Transverse colon (tissue), 4 donors: ENCODE results near the gene FRMD8. TPM values are rescaled to one million over a fixed set of nuclear protein-coding genes. Genes with fewer than 3 reads are reported as not detected.

Experiments used
- DNase-seq: peaks from one replicate; pipeline ENCODE4 v3.0.0-alpha.2; 2019
- H3K27ac ChIP-seq, 4 donors: fragments of 200-600 bp; sonication (generic); 2 replicates each; pipeline ENCODE4 v1.5.1; 2016 to 2018; ENCODE audit warnings: inconsistent platforms in 4 of 4
- H3K27me3 ChIP-seq: fragments of 200-600 bp; sonication (generic); 2 replicates; pipeline ENCODE4 v1.5.1; 2017; ENCODE audit warnings: inconsistent platforms
- H3K36me3 ChIP-seq, 4 donors: fragments of 200-600 bp; sonication (generic); 2 replicates each; pipeline ENCODE4 v1.5.1; 2017 to 2019; ENCODE audit warnings: inconsistent platforms in 4 of 4
- H3K4me1 ChIP-seq, 4 donors: fragments of 200-600 bp; sonication (generic); 2 replicates each; pipeline ENCODE4 v1.5.1; 2017 to 2020; ENCODE audit warnings: inconsistent platforms in 4 of 4
- H3K4me3 ChIP-seq, 4 donors: fragments of 200-600 bp; sonication (generic); 1 replicate in 1 of 4; 2 replicates in 3 of 4; pipeline versions ENCODE4 v1.5.1 to v1.6.1; 2017 to 2019; ENCODE audit warnings: inconsistent platforms in 4 of 4
- H3K9me3 ChIP-seq, 2 donors: fragments of 200-600 bp; sonication (generic); 2 replicates each; pipeline ENCODE4 v1.5.1; 2017 to 2019; ENCODE audit warnings: inconsistent platforms in 2 of 2
- EP300 ChIP-seq: sonication (generic); formaldehyde crosslinking; IDR thresholded peaks from one replicate; pipeline ENCODE4 v1.6.1; 2017; ENCODE audit warnings: antibody characterized with exemption, low read depth
- POLR2A ChIP-seq: fragments of 450-650 bp; IDR thresholded peaks from one replicate; pipeline ENCODE4 v1.6.1; 2016; ENCODE audit warnings: antibody characterized with exemption, mild to moderate bottlenecking, moderate library complexity
- POLR2AphosphoS5 ChIP-seq, 3 donors: sonication (generic); formaldehyde crosslinking; IDR thresholded peaks; one replicate each; pipeline ENCODE4 v1.6.1; 2016; ENCODE audit warnings: antibody characterized with exemption in 3 of 3
- WGBS, 2 donors: methylation state at CpG; one replicate each; pipeline ENCODE4 v1.1.5; 2018; ENCODE audit warnings: low coverage in 1 of 2; 5-methylcytosine and 5-hydroxymethylcytosine counted together
- in situ Hi-C, 4 donors: fragments of 200-750 bp; cut with MboI; loops; one replicate each; pipeline versions ENCODE4 v1.15.0 to v1.15.1; 2017; ENCODE audit warnings: low sequenced_read_pairs in 3 of 4, low pct_ligation_motif_present in 1 of 4, low pct_unique_long_range_greater_than_20kb in 1 of 4
- intact Hi-C: fragments of 100-400 bp; cut with DNase I; formaldehyde crosslinking; loops from one replicate; pipeline ENCODE4 v1.15.1; 2023; ENCODE audit warnings: low total_unique reads
- total RNA-seq, 4 donors: library from RNA; depleted of rRNA; stranded (reverse); fragments of >200 nt; gene quantifications; one replicate each; pipeline ENCODE4 v1.1.0, GENCODE V29; 2016
- TF ChIP-seq, protein P1 (sequence below), 5 experiments: fragments of 200-600 bp in 3 of 5; fragments of 450-650 bp in 2 of 5; sonication (generic) in 3 of 5; IDR thresholded peaks; 1 replicate in 2 of 5; 2 replicates in 3 of 5; pipeline ENCODE4 v1.5.1; 2016 to 2017; ENCODE audit warnings: antibody characterized with exemption in 5 of 5, inconsistent platforms in 3 of 5, mild to moderate bottlenecking in 2 of 5, moderate library complexity in 1 of 5

Gene FRMD8
- total RNA-seq, 4 donors from 2014 or later = 64.3 to 164 (median 128) TPM

DNA sequence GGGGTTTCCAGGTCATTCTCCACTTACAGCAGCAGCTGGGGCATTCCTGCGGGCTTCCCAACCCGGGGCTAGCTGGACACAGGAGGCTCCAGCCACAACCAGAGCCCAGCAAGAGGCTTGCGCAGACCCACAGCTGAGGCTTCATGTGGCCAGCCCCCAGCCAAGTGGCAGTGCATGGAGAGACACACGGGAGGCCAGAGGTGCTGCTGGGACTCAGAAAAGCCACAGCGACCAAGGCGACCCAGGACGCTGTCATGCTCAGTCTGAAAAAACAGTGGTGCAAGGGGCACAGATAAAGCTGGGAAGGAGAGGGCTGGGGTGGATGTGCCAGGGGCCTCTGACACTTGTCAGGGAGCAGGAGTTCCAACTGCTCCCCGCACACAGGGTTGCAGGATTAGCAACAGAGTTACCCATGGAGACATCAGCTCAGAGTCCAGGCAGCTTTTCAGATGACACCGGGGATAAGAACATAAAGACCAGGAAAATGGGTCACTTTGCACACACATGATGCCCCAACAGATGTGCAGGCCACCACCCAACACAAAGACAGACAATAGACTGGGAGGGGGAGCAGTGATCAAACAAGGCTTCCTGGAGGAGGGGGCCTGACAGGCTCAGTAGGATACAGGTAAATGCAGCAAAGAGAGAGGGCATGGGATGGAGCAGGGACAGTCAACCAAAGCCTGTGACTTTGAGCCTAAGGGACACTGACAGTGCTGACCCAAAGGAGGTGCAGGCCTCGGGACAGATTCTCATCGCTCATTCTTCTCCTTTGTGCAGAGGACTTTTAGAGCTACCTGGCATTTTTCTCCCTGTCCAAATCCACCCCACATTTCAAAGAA is 29.3 kb downstream of the FRMD8 start:
- peaks cover 39 to 53% (median 50%) of the 10 kb centered on the region in 4 donors for H3K4me1 ChIP-seq

DNA sequence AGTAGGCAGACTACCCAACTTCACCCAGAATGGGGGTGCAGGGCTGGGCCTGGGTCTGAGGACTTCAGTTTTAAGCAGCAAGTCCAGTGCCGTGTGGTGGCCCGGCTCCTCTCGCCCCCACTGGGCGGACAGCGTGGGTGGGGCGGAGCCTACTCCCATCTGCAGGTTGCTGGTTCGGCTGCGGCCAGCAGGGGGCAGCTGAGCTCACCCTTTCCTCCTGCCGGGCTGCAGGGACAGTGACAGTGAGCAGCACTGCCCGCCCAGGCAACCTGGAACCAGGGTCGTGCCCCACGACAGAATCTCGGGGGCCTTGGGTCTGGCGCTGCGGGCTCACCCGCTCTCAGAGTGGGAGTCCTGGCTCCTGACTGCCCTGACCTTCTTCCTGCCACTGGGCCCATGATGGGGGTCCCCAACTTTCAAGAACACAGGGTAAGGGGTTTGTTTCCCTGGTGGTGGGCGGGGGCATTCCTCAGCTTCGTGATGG is 29.9 kb downstream of the FRMD8 start:
- intact Hi-C loops (loop anchor here (2.0 kb wide), 1 partner anchor 94 kb away; no protein-coding TSS in a partner anchor), in situ Hi-C loops (loop anchor here in 2 of 4 donors (5.0 to 10.0 kb wide), 3 partner anchors 52 to 96 kb away; no protein-coding TSS in a partner anchor)
- TF ChIP-seq EP300 (no peak), POLR2A (peak; percentile 50), POLR2AphosphoS5 (IDR thresholded peaks at IDR 0.05) (peak in 2 of 3 donors; percentile 85 to 87)
- TF ChIP-seq, protein P1, sequence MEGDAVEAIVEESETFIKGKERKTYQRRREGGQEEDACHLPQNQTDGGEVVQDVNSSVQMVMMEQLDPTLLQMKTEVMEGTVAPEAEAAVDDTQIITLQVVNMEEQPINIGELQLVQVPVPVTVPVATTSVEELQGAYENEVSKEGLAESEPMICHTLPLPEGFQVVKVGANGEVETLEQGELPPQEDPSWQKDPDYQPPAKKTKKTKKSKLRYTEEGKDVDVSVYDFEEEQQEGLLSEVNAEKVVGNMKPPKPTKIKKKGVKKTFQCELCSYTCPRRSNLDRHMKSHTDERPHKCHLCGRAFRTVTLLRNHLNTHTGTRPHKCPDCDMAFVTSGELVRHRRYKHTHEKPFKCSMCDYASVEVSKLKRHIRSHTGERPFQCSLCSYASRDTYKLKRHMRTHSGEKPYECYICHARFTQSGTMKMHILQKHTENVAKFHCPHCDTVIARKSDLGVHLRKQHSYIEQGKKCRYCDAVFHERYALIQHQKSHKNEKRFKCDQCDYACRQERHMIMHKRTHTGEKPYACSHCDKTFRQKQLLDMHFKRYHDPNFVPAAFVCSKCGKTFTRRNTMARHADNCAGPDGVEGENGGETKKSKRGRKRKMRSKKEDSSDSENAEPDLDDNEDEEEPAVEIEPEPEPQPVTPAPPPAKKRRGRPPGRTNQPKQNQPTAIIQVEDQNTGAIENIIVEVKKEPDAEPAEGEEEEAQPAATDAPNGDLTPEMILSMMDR (IDR thresholded peaks at IDR 0.05) = peak; percentile 91 to 100 (median 98)
- peak overlapping the region; percentile 100 for H3K27ac ChIP-seq
- H3K36me3 ChIP-seq = peaks cover 0 to 6% (median 0%) of the 10 kb centered on the region in 4 donors
- peak; percentile 96 for DNase-seq
- no peaks in the 10 kb centered on the region for H3K9me3 ChIP-seq
- peaks cover 39 to 57% (median 55%) of the 10 kb centered on the region in 4 donors for H3K4me1 ChIP-seq
- no peaks in the 10 kb centered on the region for H3K27me3 ChIP-seq
- peak overlapping the region in 3 of 4 donors; percentile 9 to 81 (median 36) for H3K4me3 ChIP-seq
- WGBS, 2 donors = 4% methylated on average over 18 of the region's 18 CpGs; no CpG with 5 or more reads in 1 of the 2 donors

More for the DNA sequence above, 29.3 kb downstream of the FRMD8 start:
- WGBS, 2 donors = 40 to 68% methylated on average over 2 to 11 of the region's 11 CpGs
- Histone ChIP-seq H3K36me3 (peaks cover 0 to 13% (median 0%) of the 10 kb centered on the region in 4 donors), H3K27me3 (no peaks in the 10 kb centered on the region), H3K9me3 (no peaks in the 10 kb centered on the region), H3K4me3 (peak overlapping the region in 2 of 4 donors; percentile 36 to 81), H3K27ac (peak overlapping the region; percentile 100)
- DNase-seq = peak; percentile 8
- TF ChIP-seq POLR2AphosphoS5 (IDR thresholded peaks at IDR 0.05) (no peak), EP300 (no peak), POLR2A (no peak)
- TF ChIP-seq, protein P1 (IDR thresholded peaks at IDR 0.05) = no peak
- intact Hi-C loops = loop anchor here (2.0 kb wide), 1 partner anchor 95 kb away; no protein-coding TSS in a partner anchor
- in situ Hi-C loops = loop anchor here in 2 of 4 donors (5.0 to 10.0 kb wide), 3 partner anchors 51 to 97 kb away; no protein-coding TSS in a partner anchor

GRCh38 chr11:65416841-65417701 is 30.6 kb downstream of the FRMD8 start:
- DNase-seq = peak; percentile 49
- Histone ChIP-seq H3K27me3 (no peaks in the 10 kb centered on the region), H3K27ac (peak overlapping the region; percentile 100), H3K4me3 (peak overlapping the region in 3 of 4 donors; percentile 9 to 81 (median 36)), H3K9me3 (no peaks in the 10 kb centered on the region), H3K4me1 (peaks cover 39 to 63% (median 59%) of the 10 kb centered on the region in 4 donors), H3K36me3 (peaks cover 0 to 2% (median 0%) of the 10 kb centered on the region in 4 donors)
- WGBS, 2 donors = 35 to 100% methylated on average over 1 to 14 of the region's 14 CpGs
- TF ChIP-seq POLR2AphosphoS5 (IDR thresholded peaks at IDR 0.05) = no peak
- no peak for TF ChIP-seq POLR2A
- TF ChIP-seq, protein P1 (IDR thresholded peaks at IDR 0.05) = no peak
- no peak for TF ChIP-seq EP300
- intact Hi-C loops (loop anchor here (2.0 kb wide), 1 partner anchor 94 kb away; no protein-coding TSS in a partner anchor), in situ Hi-C loops (loop anchor here in 2 of 4 donors (5.0 to 10.0 kb wide), 3 partner anchors 52 to 95 kb away; no protein-coding TSS in a partner anchor)
